ENCODE results near the gene NOS1AP. TPM values are rescaled to one million over a fixed set of nuclear protein-coding genes. Genes with fewer than 3 reads are reported as not detected.
A peak's percentile ranks its signal among the peaks of the same experiment; 100 is the strongest.

The NOS1AP gene
- total and polyA plus RNA-seq, 2 experiments from 2014 or later, result 4.9 to 6.6 TPM

GRCh38 chr1:162189345-162189744, 119.9 kb downstream of the NOS1AP start:
- Histone ChIP-seq H3K4me3 (no peak overlapping the region), H3K27ac (no peak overlapping the region), H3K9me3 (ENCODE audit: low read depth) (no peaks in the 10 kb centered on the region), H3K36me3 (no peaks in the 10 kb centered on the region), H3K4me1 (ENCODE audit: low read depth) (peaks cover 54% of the 10 kb centered on the region), H3K27me3 (no peaks in the 10 kb centered on the region)
- DNase-seq (ENCODE audit: low read depth in 1 of 2, low spot score in 1 of 2), result no peak
- TF ChIP-seq CTCF (IDR thresholded peaks at IDR 0.05; ENCODE audit: low read depth, low read length), result no peak

- peak overlapping the region; percentile 86 for H3K27ac ChIP-seq
- peak in 1 of 2 donors; percentile 39 for DNase-seq (ENCODE audit: low read depth in 1 of 2, low spot score in 1 of 2)
- H3K9me3 ChIP-seq (ENCODE audit: low read depth), result no peaks in the 10 kb centered on the region
- no peak overlapping the region for H3K4me3 ChIP-seq
- H3K4me1 ChIP-seq (ENCODE audit: low read depth), result peaks cover 55% of the 10 kb centered on the region
- TF ChIP-seq CTCF (IDR thresholded peaks at IDR 0.05; ENCODE audit: low read depth, low read length), result no peak
- no peaks in the 10 kb centered on the region for H3K36me3 ChIP-seq
- no peaks in the 10 kb centered on the region for H3K27me3 ChIP-seq
Observed at GRCh38 chr1:162191396-162192305, 122.2 kb downstream of the NOS1AP start.

- no peak for DNase-seq (ENCODE audit: low read depth in 1 of 2, low spot score in 1 of 2)
- no peak overlapping the region for H3K4me3 ChIP-seq
- H3K36me3 ChIP-seq, result no peaks in the 10 kb centered on the region
- H3K27me3 ChIP-seq, result no peaks in the 10 kb centered on the region
- H3K4me1 ChIP-seq (ENCODE audit: low read depth), result peaks cover 61% of the 10 kb centered on the region
- H3K27ac ChIP-seq, result peak overlapping the region; percentile 86
- H3K9me3 ChIP-seq (ENCODE audit: low read depth), result no peaks in the 10 kb centered on the region
- TF ChIP-seq CTCF (IDR thresholded peaks at IDR 0.05; ENCODE audit: low read depth, low read length), result no peak
Observed at GRCh38 chr1:162192306-162192678, 122.8 kb downstream of the NOS1AP start.

GRCh38 chr1:162192763-162193162, 123.3 kb downstream of the NOS1AP start:
- DNase-seq (ENCODE audit: low read depth in 1 of 2, low spot score in 1 of 2), result peak in 1 of 2 donors; percentile 43
- H3K27ac ChIP-seq, result peak overlapping the region; percentile 86
- no peaks in the 10 kb centered on the region for H3K9me3 ChIP-seq (ENCODE audit: low read depth)
- H3K4me3 ChIP-seq, result no peak overlapping the region
- no peaks in the 10 kb centered on the region for H3K27me3 ChIP-seq
- peaks cover 66% of the 10 kb centered on the region for H3K4me1 ChIP-seq (ENCODE audit: low read depth)
- H3K36me3 ChIP-seq, result no peaks in the 10 kb centered on the region
- TF ChIP-seq CTCF (IDR thresholded peaks at IDR 0.05; ENCODE audit: low read depth, low read length), result no peak

GRCh38 chr1:162193221-162193620, 123.7 kb downstream of the NOS1AP start:
- no peak overlapping the region for H3K4me3 ChIP-seq
- H3K36me3 ChIP-seq, result no peaks in the 10 kb centered on the region
- peak in 1 of 2 donors; percentile 71 for DNase-seq (ENCODE audit: low read depth in 1 of 2, low spot score in 1 of 2)
- no peak for TF ChIP-seq CTCF (IDR thresholded peaks at IDR 0.05; ENCODE audit: low read depth, low read length)
- peak overlapping the region; percentile 86 for H3K27ac ChIP-seq
- H3K27me3 ChIP-seq, result no peaks in the 10 kb centered on the region
- H3K4me1 ChIP-seq (ENCODE audit: low read depth), result peaks cover 68% of the 10 kb centered on the region
- no peaks in the 10 kb centered on the region for H3K9me3 ChIP-seq (ENCODE audit: low read depth)
